GM19463 (cell line): Measurements from ENCODE around the gene AGER.

Experiments
- ATAC-seq: cut with Tn5 transposase; IDR thresholded peaks from one replicate; pipeline ENCODE4 v1.9.1; 2021; ENCODE audit warnings: mild to moderate bottlenecking, moderate library complexity; ENCODE audit not compliant: unreplicated experiment

AGER gene

GRCh38 chr6:32173051-32173727 is 10.9 kb downstream of the AGER start:
- no peak for ATAC-seq

GRCh38 chr6:32171234-32171633 is 12.8 kb downstream of the AGER start:
- ATAC-seq = no peak

- no peak for ATAC-seq
Observed at GRCh38 chr6:32170294-32170693, 13.8 kb downstream of the AGER start.

- no peak for ATAC-seq
Observed at GRCh38 chr6:32168807-32169591, 15.1 kb downstream of the AGER start.

GRCh38 chr6:32168350-32168749 is 15.7 kb downstream of the AGER start:
- no peak for ATAC-seq

- ATAC-seq = no peak
Observed at GRCh38 chr6:32167761-32168262, 16.2 kb downstream of the AGER start.

GRCh38 chr6:32167154-32167760 is 16.8 kb downstream of the AGER start:
- no peak for ATAC-seq

- no peak for ATAC-seq
Observed at GRCh38 chr6:32166411-32167061, 17.5 kb downstream of the AGER start.

- no peak for ATAC-seq
Observed at GRCh38 chr6:32164295-32164694, 19.8 kb downstream of the AGER start, which contains the start of gene EGFL8. TSS of gene EGFL8 (plus strand) at chr6:32164595. CDS start at chr6:32166166, 1,571 bp downstream.

GRCh38 chr6:32163559-32164258 is 20.3 kb downstream of the AGER start:
- ATAC-seq = no peak

GRCh38 chr6:32158052-32158451 is 26.0 kb downstream of the AGER start:
- ATAC-seq = no peak

- no peak for ATAC-seq
Observed at GRCh38 chr6:32156891-32157290, 27.2 kb downstream of the AGER start.

- peak; percentile 80 for ATAC-seq
Observed at GRCh38 chr6:32154514-32155161, 29.4 kb downstream of the AGER start.

GRCh38 chr6:32153564-32154513 is 30.2 kb downstream of the AGER start, which contains the start of gene PPT2:
TSS of gene PPT2 (plus strand) at chr6:32154141. CDS start at chr6:32154595, 454 bp downstream.
- ATAC-seq = peak; percentile 29

- ATAC-seq = no peak
Observed at GRCh38 chr6:32152769-32153563, 31.1 kb downstream of the AGER start.

GRCh38 chr6:32151863-32152768 is 31.9 kb downstream of the AGER start, which contains the start of gene PRRT1:
TSS of gene PRRT1 (minus strand) at chr6:32151939. CDS start at chr6:32151827, 112 bp downstream.
- no peak for ATAC-seq
